ENCODE measurements around the gene CDK19. TPM values are rescaled to one million over a fixed set of nuclear protein-coding genes. Genes with fewer than 3 reads are reported as not detected.

Gene CDK19
- total and polyA plus RNA-seq, 2 experiments from 2014 or later = 7.7 to 10.1 TPM

DNA sequence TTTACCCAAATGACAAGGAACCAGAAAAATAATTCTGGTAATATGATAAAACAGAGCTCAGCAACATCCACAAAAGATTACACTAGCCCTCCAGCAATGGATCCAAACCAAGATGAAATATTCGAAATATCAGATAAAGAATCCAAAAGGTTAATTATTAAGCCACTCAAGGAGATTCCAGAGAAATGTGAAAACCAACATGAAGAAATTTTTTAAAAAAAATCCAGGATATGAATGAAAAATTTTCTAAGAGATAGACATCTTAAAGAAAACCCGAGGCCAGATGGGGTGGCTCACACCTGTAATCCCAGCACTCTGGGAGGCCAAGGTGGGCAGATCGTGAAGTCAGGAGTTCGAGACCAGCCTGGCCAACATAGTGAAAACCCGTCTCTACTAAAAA, 124.4 kb downstream of the CDK19 start (continued):
- TF ChIP-seq ZNF114 (CRISPR knock-in tag; IDR thresholded peaks at IDR 0.05) (no peak), CREB1 (CRISPR knock-in tag; IDR thresholded peaks at IDR 0.05; ENCODE audit: low read depth) (no peak), JUNB (IDR thresholded peaks at IDR 0.05; ENCODE audit: unreplicated experiment) (no peak), NANOG (IDR thresholded peaks at IDR 0.05; ENCODE audit: borderline replicate concordance) (no peak)
- TF ChIP-seq, protein P1, sequence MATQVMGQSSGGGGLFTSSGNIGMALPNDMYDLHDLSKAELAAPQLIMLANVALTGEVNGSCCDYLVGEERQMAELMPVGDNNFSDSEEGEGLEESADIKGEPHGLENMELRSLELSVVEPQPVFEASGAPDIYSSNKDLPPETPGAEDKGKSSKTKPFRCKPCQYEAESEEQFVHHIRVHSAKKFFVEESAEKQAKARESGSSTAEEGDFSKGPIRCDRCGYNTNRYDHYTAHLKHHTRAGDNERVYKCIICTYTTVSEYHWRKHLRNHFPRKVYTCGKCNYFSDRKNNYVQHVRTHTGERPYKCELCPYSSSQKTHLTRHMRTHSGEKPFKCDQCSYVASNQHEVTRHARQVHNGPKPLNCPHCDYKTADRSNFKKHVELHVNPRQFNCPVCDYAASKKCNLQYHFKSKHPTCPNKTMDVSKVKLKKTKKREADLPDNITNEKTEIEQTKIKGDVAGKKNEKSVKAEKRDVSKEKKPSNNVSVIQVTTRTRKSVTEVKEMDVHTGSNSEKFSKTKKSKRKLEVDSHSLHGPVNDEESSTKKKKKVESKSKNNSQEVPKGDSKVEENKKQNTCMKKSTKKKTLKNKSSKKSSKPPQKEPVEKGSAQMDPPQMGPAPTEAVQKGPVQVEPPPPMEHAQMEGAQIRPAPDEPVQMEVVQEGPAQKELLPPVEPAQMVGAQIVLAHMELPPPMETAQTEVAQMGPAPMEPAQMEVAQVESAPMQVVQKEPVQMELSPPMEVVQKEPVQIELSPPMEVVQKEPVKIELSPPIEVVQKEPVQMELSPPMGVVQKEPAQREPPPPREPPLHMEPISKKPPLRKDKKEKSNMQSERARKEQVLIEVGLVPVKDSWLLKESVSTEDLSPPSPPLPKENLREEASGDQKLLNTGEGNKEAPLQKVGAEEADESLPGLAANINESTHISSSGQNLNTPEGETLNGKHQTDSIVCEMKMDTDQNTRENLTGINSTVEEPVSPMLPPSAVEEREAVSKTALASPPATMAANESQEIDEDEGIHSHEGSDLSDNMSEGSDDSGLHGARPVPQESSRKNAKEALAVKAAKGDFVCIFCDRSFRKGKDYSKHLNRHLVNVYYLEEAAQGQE (IDR thresholded peaks at IDR 0.05; ENCODE audit: unreplicated experiment) = no peak

DNA sequence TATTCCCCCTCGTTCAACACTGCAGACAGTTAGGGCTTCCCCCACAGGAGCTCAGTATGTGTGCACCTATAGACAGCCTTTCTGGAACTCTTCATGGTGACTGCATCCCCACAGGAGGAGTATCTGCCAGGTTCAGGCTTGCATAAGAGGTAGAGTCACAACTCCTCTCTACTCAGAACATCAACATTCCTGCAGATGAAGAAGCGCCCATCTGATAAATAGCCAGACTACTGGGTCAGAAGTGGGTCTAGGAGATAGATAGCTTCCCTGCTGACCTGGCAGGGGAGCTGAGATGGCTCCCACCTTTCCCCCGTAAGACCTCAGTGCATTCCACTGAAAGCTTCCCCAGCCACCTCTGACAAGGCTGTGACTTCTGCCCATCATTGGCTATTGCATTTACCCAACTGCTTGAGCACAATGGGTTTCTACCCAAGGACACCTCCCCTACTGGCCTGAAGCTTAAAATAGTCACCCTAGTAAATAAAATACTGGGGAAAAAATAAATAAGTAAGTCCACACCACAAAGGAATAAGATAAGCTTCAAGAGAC, 125.1 kb downstream of the CDK19 start:
- Mint-ChIP-seq H3K4me1 (peaks cover 29% of the 10 kb centered on the region), H3K27ac (no peak overlapping the region)

More for the DNA sequence above, 125.1 kb downstream of the CDK19 start:
- no peak for ATAC-seq
- no peak overlapping the region for H3K27ac ChIP-seq (ENCODE audit: low read depth)
- DNase-seq (ENCODE audit: low spot score) = no peak
- Mint-ChIP-seq H3K4me3 (no peak overlapping the region), H3K9me3 (no peaks in the 10 kb centered on the region), H3K36me3 (ENCODE audit: low read depth) (no peaks in the 10 kb centered on the region), H3K27me3 (ENCODE audit: insufficient read depth, low read depth, poor library complexity) (peaks cover 1% of the 10 kb centered on the region)
- no peak overlapping the region for H3K4me3 ChIP-seq
- no peaks in the 10 kb centered on the region for H3K9me2 ChIP-seq (ENCODE audit: insufficient read depth)
- H4K20me1 ChIP-seq (replicated peaks; ENCODE audit: insufficient read depth) = peaks cover 4% of the 10 kb centered on the region
- H3F3A ChIP-seq (replicated peaks; ENCODE audit: low read depth) = no peaks in the 10 kb centered on the region
- H3K4me2 ChIP-seq = no peak overlapping the region
- TF ChIP-seq, protein P2, sequence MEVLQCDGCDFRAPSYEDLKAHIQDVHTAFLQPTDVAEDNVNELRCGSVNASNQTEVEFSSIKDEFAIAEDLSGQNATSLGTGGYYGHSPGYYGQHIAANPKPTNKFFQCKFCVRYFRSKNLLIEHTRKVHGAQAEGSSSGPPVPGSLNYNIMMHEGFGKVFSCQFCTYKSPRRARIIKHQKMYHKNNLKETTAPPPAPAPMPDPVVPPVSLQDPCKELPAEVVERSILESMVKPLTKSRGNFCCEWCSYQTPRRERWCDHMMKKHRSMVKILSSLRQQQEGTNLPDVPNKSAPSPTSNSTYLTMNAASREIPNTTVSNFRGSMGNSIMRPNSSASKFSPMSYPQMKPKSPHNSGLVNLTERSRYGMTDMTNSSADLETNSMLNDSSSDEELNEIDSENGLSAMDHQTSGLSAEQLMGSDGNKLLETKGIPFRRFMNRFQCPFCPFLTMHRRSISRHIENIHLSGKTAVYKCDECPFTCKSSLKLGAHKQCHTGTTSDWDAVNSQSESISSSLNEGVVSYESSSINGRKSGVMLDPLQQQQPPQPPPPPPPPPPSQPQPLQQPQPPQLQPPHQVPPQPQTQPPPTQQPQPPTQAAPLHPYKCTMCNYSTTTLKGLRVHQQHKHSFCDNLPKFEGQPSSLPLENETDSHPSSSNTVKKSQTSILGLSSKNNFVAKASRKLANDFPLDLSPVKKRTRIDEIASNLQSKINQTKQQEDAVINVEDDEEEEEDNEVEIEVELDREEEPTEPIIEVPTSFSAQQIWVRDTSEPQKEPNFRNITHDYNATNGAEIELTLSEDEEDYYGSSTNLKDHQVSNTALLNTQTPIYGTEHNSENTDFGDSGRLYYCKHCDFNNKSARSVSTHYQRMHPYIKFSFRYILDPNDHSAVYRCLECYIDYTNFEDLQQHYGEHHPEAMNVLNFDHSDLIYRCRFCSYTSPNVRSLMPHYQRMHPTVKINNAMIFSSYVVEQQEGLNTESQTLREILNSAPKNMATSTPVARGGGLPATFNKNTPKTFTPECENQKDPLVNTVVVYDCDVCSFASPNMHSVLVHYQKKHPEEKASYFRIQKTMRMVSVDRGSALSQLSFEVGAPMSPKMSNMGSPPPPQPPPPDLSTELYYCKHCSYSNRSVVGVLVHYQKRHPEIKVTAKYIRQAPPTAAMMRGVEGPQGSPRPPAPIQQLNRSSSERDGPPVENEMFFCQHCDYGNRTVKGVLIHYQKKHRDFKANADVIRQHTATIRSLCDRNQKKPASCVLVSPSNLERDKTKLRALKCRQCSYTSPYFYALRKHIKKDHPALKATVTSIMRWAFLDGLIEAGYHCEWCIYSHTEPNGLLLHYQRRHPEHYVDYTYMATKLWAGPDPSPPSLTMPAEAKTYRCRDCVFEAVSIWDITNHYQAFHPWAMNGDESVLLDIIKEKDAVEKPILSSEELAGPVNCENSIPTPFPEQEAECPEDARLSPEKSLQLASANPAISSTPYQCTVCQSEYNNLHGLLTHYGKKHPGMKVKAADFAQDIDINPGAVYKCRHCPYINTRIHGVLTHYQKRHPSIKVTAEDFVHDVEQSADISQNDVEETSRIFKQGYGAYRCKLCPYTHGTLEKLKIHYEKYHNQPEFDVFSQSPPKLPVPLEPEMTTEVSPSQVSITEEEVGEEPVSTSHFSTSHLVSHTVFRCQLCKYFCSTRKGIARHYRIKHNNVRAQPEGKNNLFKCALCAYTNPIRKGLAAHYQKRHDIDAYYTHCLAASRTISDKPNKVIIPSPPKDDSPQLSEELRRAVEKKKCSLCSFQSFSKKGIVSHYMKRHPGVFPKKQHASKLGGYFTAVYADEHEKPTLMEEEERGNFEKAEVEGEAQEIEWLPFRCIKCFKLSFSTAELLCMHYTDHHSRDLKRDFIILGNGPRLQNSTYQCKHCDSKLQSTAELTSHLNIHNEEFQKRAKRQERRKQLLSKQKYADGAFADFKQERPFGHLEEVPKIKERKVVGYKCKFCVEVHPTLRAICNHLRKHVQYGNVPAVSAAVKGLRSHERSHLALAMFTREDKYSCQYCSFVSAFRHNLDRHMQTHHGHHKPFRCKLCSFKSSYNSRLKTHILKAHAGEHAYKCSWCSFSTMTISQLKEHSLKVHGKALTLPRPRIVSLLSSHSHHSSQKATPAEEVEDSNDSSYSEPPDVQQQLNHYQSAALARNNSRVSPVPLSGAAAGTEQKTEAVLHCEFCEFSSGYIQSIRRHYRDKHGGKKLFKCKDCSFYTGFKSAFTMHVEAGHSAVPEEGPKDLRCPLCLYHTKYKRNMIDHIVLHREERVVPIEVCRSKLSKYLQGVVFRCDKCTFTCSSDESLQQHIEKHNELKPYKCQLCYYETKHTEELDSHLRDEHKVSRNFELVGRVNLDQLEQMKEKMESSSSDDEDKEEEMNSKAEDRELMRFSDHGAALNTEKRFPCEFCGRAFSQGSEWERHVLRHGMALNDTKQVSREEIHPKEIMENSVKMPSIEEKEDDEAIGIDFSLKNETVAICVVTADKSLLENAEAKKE (CRISPR knock-in tag; IDR thresholded peaks at IDR 0.05) = no peak
- H3K27me3 ChIP-seq (ENCODE audit: insufficient read depth) = no peaks in the 10 kb centered on the region
- H2AFZ ChIP-seq = no peak overlapping the region
- H3K4me1 ChIP-seq (ENCODE audit: insufficient read depth) = peaks cover 19% of the 10 kb centered on the region; the same call in 1 of the 2 replicates
- H3K36me3 ChIP-seq (ENCODE audit: insufficient read depth) = no peaks in the 10 kb centered on the region
- 0 out of 2 replicates have a peak, but pooled peaks cover 7% of the 10 kb centered on the region for H3K79me2 ChIP-seq (replicated peaks; ENCODE audit: insufficient read depth)
